ENCODE results near the gene CEP112.

DNA sequence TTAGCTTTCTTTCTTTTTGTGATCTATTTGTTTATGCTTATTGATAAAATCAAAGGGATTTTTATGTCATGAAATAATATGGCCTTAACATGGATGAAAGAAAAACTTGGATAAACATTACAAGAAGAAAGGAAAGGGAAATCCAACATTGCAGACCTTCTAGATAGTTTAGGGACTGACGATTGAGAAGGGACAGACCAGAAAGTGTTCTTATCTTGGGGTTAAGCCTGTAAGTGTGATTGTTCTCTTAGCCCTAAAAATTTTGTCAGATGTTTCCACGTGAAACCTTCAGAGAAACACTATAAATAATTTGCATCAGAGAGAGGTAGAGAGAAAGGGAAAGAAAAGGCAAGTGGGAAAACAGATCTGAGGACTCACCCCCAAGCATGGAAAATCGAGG is 473.3 kb downstream of the CEP112 start:
- no peak for TF ChIP-seq GATAD2B (conservative IDR thresholded peaks at IDR 0.05; ENCODE audit: low read depth)
- no peak for TF ChIP-seq RCOR1 (conservative IDR thresholded peaks at IDR 0.05; ENCODE audit: low read depth, low read length)
- TF ChIP-seq JUND (IDR thresholded peaks at IDR 0.05; ENCODE audit: low read depth, low read length): no peak
- no peak for TF ChIP-seq ZNF274 (IDR thresholded peaks at IDR 0.05; ENCODE audit: insufficient read depth, insufficient read length)
- TF ChIP-seq, protein P1, sequence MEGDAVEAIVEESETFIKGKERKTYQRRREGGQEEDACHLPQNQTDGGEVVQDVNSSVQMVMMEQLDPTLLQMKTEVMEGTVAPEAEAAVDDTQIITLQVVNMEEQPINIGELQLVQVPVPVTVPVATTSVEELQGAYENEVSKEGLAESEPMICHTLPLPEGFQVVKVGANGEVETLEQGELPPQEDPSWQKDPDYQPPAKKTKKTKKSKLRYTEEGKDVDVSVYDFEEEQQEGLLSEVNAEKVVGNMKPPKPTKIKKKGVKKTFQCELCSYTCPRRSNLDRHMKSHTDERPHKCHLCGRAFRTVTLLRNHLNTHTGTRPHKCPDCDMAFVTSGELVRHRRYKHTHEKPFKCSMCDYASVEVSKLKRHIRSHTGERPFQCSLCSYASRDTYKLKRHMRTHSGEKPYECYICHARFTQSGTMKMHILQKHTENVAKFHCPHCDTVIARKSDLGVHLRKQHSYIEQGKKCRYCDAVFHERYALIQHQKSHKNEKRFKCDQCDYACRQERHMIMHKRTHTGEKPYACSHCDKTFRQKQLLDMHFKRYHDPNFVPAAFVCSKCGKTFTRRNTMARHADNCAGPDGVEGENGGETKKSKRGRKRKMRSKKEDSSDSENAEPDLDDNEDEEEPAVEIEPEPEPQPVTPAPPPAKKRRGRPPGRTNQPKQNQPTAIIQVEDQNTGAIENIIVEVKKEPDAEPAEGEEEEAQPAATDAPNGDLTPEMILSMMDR (IDR thresholded peaks at IDR 0.05 in 2 of 3, conservative IDR thresholded peaks at IDR 0.05 in 1 of 3; ENCODE audit: control insufficient read depth in 2 of 3, extremely low read depth in 1 of 3, insufficient read depth in 1 of 3, low read depth in 3 of 3, low read length in 3 of 3): no peak

All from GM12878 (cell line).